ENCODE results near the gene PDZD4.

The PDZD4 gene, protein sequence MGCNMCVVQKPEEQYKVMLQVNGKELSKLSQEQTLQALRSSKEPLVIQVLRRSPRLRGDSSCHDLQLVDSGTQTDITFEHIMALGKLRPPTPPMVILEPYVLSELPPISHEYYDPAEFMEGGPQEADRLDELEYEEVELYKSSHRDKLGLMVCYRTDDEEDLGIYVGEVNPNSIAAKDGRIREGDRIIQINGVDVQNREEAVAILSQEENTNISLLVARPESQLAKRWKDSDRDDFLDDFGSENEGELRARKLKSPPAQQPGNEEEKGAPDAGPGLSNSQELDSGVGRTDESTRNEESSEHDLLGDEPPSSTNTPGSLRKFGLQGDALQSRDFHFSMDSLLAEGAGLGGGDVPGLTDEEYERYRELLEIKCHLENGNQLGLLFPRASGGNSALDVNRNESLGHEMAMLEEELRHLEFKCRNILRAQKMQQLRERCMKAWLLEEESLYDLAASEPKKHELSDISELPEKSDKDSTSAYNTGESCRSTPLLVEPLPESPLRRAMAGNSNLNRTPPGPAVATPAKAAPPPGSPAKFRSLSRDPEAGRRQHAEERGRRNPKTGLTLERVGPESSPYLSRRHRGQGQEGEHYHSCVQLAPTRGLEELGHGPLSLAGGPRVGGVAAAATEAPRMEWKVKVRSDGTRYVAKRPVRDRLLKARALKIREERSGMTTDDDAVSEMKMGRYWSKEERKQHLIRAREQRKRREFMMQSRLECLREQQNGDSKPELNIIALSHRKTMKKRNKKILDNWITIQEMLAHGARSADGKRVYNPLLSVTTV

GRCh38 chrX:153829799-153830639, at the start of gene PDZD4:
Gene PDZD4, minus strand, starts transcription at chrX:153830544. Its CDS starts 246 bp downstream, at chrX:153830298.
- DNase-seq, result no peak

DNA sequence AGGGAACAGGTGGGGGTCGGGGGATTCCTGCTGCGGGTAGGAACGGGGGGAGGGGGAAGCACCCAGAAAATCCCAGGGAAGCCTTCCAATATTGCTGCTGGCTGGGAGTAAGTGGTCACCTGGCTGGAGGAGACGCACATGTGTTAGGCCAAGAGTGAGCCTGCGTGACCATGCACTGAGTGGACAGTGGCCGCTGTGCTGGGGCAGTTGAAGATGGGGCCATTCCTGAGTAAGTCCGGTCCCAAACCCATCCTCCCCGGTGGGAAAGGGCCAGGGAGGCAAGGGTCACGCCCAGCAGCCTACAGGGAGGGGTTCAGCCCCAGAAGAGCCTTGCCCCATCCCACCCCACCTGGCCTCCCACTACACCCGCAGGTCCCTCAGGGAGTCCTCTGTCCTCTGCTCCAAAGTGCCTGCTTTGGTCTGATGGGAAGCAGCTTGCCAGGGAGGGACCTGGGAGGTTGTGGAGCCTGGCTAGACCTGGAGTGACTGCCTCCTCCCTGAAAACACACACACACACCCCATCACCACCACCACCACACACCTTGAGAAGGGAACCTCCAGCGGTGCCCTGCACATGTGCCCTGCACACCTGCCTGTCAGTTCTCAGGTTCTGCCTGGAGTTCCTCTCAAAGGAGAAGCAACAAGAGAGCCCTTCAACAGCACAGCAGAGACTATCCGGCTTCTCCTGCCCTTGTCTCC, 49.5 kb upstream of the PDZD4 start:
- no peak for DNase-seq

DNA sequence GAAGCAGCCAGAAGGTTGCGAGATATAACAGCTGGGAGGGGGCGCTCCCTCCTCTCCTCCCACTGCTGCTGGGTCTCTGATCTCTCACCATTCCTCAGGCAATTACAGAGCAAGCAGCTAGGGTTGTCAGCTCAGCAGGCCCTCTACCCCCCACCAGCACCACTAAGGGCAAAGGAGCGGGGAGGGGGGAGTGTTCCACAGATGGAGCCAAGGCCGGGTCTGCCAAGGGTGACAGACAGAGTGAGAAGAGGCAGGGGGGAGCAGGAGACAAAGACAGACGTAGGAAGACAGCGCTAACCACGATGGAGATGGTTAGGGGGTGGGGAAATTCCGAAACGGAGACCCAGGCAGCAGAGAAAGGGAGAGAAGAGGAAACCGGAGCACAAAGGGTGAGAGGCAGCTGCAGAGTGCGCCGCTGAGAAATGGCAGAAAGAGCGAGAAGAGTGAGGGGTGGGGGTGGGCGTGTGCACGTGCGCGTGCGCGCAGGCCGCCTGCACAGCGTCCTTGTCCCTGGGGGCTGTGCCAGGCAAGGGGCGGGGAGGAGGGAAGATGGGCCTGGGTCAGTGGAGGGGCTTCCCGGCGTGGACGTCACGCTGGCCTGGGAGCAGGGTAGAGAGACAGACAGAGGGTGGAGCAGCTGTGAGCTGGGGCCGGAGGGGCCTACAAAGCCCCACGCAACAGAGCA, 48.8 kb upstream of the PDZD4 start:
- DNase-seq, result no peak

DNA sequence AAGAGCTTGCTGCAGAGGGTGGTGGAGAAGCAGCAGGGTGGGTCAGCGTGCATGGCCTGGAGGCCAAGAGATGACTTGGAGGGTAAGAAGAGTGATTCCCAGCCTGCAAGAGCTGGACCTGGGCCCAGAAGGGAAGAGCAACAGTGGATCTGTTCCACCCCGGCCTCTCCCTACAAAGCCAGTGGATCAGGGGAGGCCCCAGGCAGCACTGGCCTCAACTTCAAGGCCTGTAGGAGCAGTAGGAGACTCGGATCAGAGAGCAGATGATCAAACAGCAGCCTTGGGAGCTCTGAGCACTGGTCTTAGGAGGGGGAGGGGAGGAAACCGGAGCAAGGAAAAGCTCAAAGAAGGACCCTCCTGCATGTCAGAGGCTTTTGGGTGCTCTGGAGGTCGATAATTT, 48.0 kb upstream of the PDZD4 start:
- no peak for DNase-seq

DNA sequence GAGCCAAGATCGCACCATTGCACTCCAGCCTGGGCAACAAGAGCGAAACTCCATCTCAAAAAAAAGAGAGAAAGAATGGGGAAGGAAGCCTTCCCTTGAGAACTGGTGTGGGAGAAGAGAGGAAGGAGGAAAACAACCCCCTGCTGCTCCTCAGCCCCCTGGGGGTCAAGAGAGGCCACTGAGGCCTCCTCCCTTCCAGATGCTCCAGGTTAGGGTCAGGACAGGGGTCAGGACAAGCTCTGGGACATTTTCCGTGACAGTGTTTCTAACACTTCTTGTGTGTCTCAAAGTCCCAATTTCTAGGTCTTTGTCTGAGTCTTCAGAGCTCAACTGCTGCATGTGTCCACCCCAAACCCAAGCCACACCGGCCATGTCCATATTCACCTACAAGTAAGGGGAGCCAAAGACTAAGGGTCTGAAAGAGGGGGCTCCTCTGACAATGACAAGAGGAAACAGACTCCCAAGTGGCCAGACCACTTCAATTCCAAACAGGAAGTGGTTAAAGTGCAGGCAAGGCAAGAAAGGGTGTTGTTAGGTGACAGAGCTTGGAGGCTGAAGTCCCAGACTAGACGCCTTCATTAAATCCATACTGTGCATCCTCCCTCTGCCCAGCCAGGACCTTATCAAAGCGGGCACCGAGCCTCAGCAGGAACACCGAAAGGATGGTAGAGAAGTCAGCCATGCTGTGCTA, 47.4 kb upstream of the PDZD4 start:
- DNase-seq, result no peak

DNA sequence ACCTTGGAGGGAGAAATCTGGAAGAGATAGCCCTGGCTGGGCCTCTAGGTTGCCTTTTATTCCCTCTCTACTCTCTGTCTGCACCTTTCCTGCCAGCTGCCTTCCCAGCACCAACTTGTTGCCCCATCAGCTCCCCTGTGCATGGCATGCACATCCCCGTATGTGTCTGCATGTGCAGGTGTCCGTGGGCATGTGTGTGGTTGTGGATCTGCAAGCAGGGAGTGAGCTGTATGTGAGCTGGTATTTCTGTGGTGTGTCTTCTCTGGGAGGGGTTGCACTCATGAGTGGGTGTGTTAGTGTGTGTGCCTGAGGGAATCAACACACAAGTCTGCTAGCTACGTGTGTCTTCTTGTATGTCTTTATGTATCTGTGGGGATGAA, 45.8 kb upstream of the PDZD4 start:
- no peak for DNase-seq

- DNase-seq, result peak; percentile 66
Observed at GRCh38 chrX:153875391-153876111, 45.2 kb upstream of the PDZD4 start.

GRCh38 chrX:153874366-153875125, 44.2 kb upstream of the PDZD4 start:
- DNase-seq, result no peak

DNA sequence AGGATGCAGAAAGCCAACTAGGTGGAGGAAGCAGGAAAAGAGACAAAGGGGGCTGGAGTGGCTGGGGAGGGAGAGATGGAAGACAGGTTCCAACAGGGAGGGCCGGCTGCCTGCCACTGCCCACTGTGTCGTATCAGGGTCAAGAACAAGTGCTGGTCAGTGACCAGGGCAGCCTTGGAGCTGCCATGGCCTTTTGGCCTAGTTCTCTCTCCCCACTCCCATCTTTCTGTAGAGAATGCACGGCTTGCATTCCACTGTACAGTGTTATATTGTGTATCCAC, 43.7 kb upstream of the PDZD4 start:
- DNase-seq, result no peak

DNA sequence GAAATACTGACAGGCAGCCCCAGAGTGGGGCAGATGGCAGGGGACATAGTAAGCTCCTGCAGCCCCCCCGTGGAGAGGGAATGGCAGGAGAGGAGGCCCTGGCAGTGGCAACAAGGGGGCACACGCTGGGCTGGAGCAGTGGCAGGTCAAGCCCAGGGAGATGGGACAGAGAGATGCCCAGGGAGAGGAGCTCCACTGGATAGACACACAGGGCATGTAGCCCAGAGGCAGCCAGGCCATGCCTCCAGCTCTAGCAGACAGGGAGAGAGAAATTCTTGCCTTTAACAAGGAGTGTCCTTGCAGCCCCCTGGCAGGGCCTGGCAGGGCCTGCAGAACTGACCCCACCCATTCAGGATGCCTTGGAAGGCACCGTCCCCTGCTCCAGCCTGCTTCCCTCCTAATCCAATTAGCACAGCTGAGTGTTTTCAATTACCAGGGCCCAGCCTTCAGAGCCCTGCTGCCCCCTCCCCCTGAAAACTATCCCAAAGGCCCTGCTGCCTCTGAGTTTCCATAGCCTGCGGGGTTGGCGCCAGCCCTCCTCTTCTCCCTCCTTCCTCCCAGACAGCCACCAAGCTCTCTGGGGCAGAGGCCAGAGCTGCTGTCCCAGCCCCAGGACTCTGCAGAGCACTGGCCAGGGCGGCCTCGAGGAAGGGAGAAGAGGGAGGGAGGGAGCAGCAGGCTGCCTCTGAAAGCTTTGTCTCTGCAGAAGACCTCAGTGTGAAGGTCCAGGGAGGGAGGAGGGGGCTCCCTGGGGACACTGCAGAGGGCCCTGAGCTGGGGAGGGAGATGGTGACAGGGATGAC, 43.1 kb upstream of the PDZD4 start:
- DNase-seq, result no peak

DNA sequence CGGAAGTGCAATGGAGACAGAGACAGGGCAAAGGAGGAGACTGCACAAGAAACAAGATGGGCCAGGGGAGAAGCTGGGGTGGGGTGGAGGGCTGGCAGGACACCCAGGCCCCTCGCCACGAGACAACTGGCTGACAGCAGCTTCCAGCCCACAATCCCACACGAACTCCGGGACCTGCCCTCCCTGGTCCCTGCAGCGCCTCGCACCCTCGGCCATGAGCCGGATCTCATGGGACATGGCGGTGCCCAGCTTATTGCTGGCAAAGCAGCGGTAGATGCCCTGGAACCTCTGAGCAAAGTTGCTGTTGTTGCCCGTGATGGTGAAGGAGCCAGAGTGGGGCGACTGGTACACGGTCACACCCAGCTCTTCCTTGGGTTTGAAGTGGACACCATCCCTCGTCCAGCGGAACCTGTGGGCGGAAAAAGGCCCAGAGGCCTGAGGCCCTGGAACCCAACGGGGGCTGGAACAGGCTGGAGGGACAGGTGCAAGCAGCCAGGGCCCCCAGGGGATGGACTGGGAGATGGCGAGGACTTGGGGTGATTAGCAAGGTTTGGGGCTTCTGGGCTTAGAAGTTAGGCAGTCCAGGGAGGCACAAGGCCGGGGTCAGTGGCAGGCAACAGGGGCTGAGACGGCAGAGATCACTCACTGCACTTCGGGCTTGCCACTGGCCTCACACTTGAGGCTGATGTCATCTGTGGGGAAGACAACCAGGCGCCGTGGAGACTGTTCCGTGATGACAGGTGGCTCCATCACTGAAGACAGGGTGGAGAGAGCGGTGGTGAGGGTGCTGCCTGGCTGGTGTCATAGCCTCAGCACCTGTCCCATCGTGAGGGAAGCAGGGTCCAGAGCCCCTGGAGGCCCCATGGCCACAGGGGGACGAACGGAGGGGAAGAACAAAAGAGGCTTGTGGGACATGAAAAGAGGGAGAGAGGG, 41.9 kb upstream of the PDZD4 start:
- no peak for DNase-seq

DNA sequence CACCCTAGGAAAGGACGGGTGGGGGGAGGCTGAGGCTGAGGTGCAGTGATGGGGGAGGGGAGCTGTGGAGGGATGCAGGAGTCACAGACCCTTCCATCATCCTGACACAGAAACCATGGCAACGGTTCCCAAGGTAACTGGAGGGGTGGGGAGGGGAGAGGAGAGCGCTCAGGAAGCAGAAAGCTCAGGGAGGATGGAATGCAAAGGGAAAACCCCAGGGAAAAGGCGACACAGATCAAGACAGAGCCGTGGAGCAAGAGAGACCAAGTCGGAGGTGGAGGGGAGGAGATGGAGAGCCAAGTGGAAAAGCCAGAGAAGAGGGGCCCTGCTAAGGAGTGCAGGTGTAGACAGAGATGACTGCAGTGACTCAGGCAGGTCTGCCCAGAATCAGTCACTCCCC, 41.1 kb upstream of the PDZD4 start:
- no peak for DNase-seq

- DNase-seq, result no peak
Observed at GRCh38 chrX:153870791-153871360, 40.5 kb upstream of the PDZD4 start.

DNA sequence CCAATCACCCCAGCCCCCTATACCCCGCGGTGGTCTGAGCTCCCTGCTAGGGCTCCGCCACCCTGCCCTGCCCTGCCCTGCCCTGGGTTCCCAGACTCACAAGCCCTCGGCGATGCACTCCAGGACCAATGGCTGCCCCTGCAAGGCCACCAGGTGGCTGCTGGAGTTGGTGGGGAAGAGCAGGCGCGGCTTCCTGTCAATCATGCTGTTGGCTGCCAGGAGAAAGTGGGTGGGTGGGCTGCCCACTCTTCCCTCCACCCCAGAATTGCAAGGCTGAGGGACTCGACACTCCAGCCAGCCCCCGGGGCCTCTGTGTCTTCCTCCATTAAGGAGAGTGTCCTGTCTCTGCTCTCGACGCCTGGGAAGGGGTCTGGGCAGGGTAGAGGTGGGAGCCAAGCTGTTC, 39.9 kb upstream of the PDZD4 start:
- no peak for DNase-seq

GRCh38 chrX:153869473-153870287, 39.3 kb upstream of the PDZD4 start:
- no peak for DNase-seq

DNA sequence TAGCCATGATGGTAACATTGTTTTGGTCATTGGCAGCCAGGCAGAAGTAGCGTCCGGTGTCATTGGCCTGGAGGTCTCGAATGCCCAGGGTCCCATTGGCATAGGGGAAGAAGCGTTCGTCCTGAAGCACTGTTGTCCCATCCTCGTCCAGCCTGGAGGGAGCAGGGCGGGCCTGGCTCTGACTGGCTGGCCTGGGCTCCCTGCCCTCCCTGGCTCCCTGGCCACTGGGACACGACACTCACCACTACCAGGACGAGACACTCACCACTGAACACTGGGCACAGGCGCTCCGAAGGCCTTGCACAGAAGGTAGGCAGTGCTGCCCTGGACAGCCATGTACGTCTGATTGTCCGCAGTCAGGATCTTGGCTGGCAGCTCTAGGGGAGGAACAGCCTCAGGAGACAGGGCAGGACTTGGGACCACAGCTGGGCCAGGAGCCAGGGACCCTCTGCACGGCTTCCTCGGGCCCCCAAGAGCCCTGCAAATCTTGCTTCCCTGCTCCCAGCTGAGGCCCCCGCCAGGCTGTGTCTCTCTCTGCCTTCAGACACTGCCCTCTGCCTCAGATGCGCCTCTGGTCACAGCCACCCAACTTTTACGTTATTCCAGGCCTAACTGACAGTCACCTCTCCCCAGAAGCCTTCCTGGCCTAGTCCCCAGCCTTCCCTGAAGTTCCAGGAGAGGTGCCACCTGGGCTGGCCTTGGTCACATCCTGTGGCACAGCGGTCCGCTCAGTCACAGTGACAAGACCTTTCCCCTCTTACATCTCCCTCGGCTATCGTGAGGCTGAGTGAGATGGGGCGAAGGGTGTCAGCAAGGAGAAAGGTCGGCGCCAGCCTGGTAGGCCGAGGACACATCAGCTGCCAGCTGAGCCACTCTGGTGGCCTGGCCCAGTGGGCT, 38.5 kb upstream of the PDZD4 start:
- no peak for DNase-seq
